ENCODE results near the gene FYB1.

- TF ChIP-seq POLR2A (IDR thresholded peaks at IDR 0.05; ENCODE audit: borderline replicate concordance, extremely low read depth, insufficient read depth, insufficient read length) = no peak
- TF ChIP-seq, protein P1, sequence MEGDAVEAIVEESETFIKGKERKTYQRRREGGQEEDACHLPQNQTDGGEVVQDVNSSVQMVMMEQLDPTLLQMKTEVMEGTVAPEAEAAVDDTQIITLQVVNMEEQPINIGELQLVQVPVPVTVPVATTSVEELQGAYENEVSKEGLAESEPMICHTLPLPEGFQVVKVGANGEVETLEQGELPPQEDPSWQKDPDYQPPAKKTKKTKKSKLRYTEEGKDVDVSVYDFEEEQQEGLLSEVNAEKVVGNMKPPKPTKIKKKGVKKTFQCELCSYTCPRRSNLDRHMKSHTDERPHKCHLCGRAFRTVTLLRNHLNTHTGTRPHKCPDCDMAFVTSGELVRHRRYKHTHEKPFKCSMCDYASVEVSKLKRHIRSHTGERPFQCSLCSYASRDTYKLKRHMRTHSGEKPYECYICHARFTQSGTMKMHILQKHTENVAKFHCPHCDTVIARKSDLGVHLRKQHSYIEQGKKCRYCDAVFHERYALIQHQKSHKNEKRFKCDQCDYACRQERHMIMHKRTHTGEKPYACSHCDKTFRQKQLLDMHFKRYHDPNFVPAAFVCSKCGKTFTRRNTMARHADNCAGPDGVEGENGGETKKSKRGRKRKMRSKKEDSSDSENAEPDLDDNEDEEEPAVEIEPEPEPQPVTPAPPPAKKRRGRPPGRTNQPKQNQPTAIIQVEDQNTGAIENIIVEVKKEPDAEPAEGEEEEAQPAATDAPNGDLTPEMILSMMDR (IDR thresholded peaks at IDR 0.05 in 2 of 3, conservative IDR thresholded peaks at IDR 0.05 in 1 of 3; ENCODE audit: borderline replicate concordance in 1 of 3, insufficient read depth in 1 of 3, low read depth in 2 of 3, low read length in 2 of 3) = no peak
- TF ChIP-seq POLR2AphosphoS5 (IDR thresholded peaks at IDR 0.05; ENCODE audit: low read depth, low read length) = no peak
- no peak for TF ChIP-seq SIN3A (IDR thresholded peaks at IDR 0.05; ENCODE audit: low read depth)
- no peak for TF ChIP-seq SP1 (IDR thresholded peaks at IDR 0.05; ENCODE audit: low read depth)
- TF ChIP-seq EZH2 (IDR thresholded peaks at IDR 0.05) = no peak
- TF ChIP-seq, protein P2, sequence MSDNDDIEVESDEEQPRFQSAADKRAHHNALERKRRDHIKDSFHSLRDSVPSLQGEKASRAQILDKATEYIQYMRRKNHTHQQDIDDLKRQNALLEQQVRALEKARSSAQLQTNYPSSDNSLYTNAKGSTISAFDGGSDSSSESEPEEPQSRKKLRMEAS (IDR thresholded peaks at IDR 0.05) = no peak
- TF ChIP-seq YY1 (IDR thresholded peaks at IDR 0.05; ENCODE audit: extremely low read depth, insufficient replicate concordance, low read depth, low read length) = no peak
- no peak for TF ChIP-seq RAD21 (IDR thresholded peaks at IDR 0.05; ENCODE audit: low read depth)
Measured at GRCh38 chr5:39062530-39062929, 156.8 kb downstream of the FYB1 start.

Data from HCT116 (cell line).